Astrocyte (in vitro differentiated cells and primary cell): Measurements from ENCODE around the gene ZNRF1.

Source experiments
- CTCF ChIP-seq: IDR thresholded peaks from 2 replicates; pipeline ENCODE4 v1.5.1; 2011; ENCODE audit warnings: low read depth, mild to moderate bottlenecking, inconsistent platforms, low read length, moderate library complexity; ENCODE audit not compliant: insufficient read depth
- EZH2 ChIP-seq: IDR thresholded peaks from 2 replicates; pipeline ENCODE4 v1.6.1; 2012; ENCODE audit warnings: mild to moderate bottlenecking, low read length, inconsistent platforms; ENCODE audit not compliant: insufficient read depth

DNA sequence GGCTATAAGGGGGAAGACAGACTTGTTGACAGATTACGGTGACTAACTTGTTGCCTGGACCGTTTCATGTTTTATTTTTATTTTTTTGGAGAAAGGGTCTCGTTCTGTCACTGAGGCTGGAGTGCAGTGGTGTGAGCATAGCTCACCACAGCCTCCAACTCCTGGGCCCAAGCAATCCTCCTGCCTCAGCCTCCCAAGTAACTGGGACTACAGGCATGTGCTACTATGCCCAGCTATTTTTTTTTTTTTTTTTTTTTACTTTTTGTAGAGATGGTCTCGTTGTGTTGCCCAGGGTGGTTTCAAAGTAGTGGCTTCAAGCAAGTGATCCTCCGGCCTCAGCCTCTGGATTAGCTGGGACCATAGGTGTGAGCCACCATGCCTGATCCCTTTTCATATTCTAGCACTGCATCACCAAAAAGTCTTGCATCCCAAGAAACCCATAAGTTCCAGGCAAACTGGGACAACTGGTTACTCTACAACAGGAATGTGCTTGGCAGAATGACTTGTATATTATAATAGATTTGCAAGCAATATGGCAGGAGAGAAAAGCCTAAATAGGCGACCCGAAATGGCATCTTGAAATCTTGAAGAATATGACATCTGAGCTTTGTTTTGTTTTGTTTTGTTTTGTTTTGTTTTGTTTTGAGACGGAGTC, 11.7 kb upstream of the ZNRF1 start:
- TF ChIP-seq CTCF (no peak), EZH2 (no peak)
